Panc1 (cell line): ENCODE data around the gene ABHD17A. TPM values are rescaled to one million over a fixed set of nuclear protein-coding genes. Genes with fewer than 3 reads are reported as not detected.

ENCODE experiments used
- ATAC-seq: fragments of 200-7000 bp; cut with Tn5 transposase; 2 replicates; pipeline ENCODE4 v1.9.1; 2020; ENCODE audit warnings: mild to moderate bottlenecking, moderate library complexity
- BruUV-seq: library from RNA; stranded (reverse); fragments of 400-500 nt; replicated peaks from 2 replicates; lab custom pipeline; 2021; lab: Mats Ljungman, UMichigan
- CTCF ChIA-PET: fragments of 300-600 bp; sonication (Branson Sonifier 250); formaldehyde crosslinking; loops from one replicate; lab custom pipeline; 2022; ENCODE audit warnings: antibody characterized with exemption; lab: Charles Lee
- POLR2A ChIA-PET: fragments of 300-600 bp; sonication (Branson Sonifier 250); formaldehyde crosslinking; loops from one replicate; lab custom pipeline; 2022; ENCODE audit warnings: antibody characterized with exemption; lab: Charles Lee
- DNase-seq: peaks from one replicate; pipeline ENCODE4 v3.0.0-alpha.2; 2010; ENCODE audit warnings: low read depth, low spot score
- H3K27ac ChIP-seq: 2 replicates; pipeline ENCODE4 v1.5.1; 2011; ENCODE audit warnings: mild to moderate bottlenecking, low read length, inconsistent platforms
- H3K27me3 ChIP-seq: fragments of 200-500 bp; sonication (Bioruptor generic); 2 replicates; pipeline ENCODE4 v1.6.0; 2014; ENCODE audit warnings: low read length, inconsistent platforms; ENCODE audit not compliant: control insufficient read depth, insufficient read depth
- H3K36me3 ChIP-seq: fragments of 200-500 bp; sonication (Bioruptor generic); 2 replicates; pipeline ENCODE4 v1.5.1; 2014; ENCODE audit warnings: inconsistent platforms, mild to moderate bottlenecking, low read length, moderate library complexity; ENCODE audit not compliant: control insufficient read depth, insufficient read depth
- H3K4me1 ChIP-seq: 2 replicates; pipeline ENCODE4 v1.5.1; 2011; ENCODE audit warnings: inconsistent platforms, mild to moderate bottlenecking, low read length, moderate library complexity; ENCODE audit not compliant: control insufficient read depth, insufficient read depth
- H3K4me3 ChIP-seq, 2 experiments: 2 replicates each; pipeline ENCODE4 v1.5.1; 2011 to 2012; ENCODE audit warnings: low read depth in 2 of 2, low read length in 2 of 2, mild to moderate bottlenecking in 2 of 2, inconsistent platforms in 1 of 2, moderate library complexity in 1 of 2
- H3K9me3 ChIP-seq: fragments of 200-500 bp; sonication (Bioruptor generic); 2 replicates; pipeline ENCODE4 v1.5.1; 2014; ENCODE audit warnings: low read depth, mild to moderate bottlenecking, inconsistent platforms, low read length, moderate library complexity; ENCODE audit not compliant: control insufficient read depth, insufficient read depth
- POLR2AphosphoS5 ChIP-seq: IDR thresholded peaks from 2 replicates; pipeline ENCODE4 v1.6.1; 2012; ENCODE audit warnings: mild to moderate bottlenecking, low read depth, low read length, moderate library complexity
- SIN3A ChIP-seq: IDR thresholded peaks from 2 replicates; pipeline ENCODE4 v1.6.1; 2012; ENCODE audit warnings: low read depth, mild to moderate bottlenecking, low read length, moderate library complexity, borderline replicate concordance; ENCODE audit not compliant: insufficient read depth
- TCF7L2 ChIP-seq: IDR thresholded peaks from 2 replicates; pipeline ENCODE4 v1.6.1; 2011; ENCODE audit warnings: mild to moderate bottlenecking, low read depth, low read length, inconsistent platforms
- in situ Hi-C: cut with HindIII; loops from 2 replicates; pipeline ENCODE4 v1.10.0; 2016; ENCODE audit warnings: low sequenced_read_pairs, low pct_unique_long_range_greater_than_20kb
- intact Hi-C: fragments of 100-400 bp; cut with micrococcal nuclease; formaldehyde crosslinking; loops from one replicate; pipeline ENCODE4 v1.10.0; 2022; ENCODE audit not compliant: unreplicated experiment
- total RNA-seq: library from RNA; stranded (reverse); gene quantifications from one replicate; pipeline ENCODE4 v1.2.1, GENCODE V29; 2021; ENCODE audit not compliant: unreplicated experiment
- TF ChIP-seq, protein P1 (sequence below): fragments of 450-650 bp; IDR thresholded peaks from 2 replicates; pipeline ENCODE4 v1.5.1; 2017; ENCODE audit warnings: mild to moderate bottlenecking
- TF ChIP-seq, protein P2 (sequence below), 2 experiments: IDR thresholded peaks; 2 replicates each; pipeline ENCODE4 v1.6.1; 2011 to 2012; ENCODE audit warnings: low read depth in 2 of 2, control low read depth in 1 of 2, low read length in 1 of 2, mild to moderate bottlenecking in 1 of 2, moderate library complexity in 1 of 2; ENCODE audit not compliant: insufficient read depth in 1 of 2

Gene ABHD17A
- total RNA-seq, 1 experiment from 2014 or later, result 57.1 TPM

DNA sequence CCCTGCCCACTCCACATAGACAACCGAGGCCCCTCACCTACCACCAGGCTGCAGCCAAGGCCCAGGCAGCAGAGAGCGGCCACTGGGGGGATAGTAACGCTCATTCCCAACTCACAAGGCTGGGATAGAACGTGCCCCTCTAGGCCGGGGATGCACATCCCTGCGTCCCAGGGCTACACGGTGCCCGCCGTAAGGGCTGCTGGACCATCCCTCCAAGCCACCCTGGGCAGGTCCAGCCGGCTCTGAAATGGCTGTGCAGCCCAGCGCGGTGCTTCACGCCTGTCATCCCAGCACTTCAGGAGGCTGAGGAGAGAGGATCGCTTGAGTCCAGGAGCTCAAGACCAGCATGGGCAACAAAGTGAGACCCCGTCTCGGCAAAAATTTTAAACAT lies 40.2 kb downstream of the ABHD17A start:
- POLR2A ChIA-PET, result no interaction called here
- H3K4me1 ChIP-seq, result peaks cover 47% of the 10 kb centered on the region
- H3K36me3 ChIP-seq, result peaks cover 6% of the 10 kb centered on the region; the same call in 1 of the 2 replicates
- TF ChIP-seq SIN3A (no peak), TCF7L2 (no peak), POLR2AphosphoS5 (no peak)
- TF ChIP-seq, protein P1, sequence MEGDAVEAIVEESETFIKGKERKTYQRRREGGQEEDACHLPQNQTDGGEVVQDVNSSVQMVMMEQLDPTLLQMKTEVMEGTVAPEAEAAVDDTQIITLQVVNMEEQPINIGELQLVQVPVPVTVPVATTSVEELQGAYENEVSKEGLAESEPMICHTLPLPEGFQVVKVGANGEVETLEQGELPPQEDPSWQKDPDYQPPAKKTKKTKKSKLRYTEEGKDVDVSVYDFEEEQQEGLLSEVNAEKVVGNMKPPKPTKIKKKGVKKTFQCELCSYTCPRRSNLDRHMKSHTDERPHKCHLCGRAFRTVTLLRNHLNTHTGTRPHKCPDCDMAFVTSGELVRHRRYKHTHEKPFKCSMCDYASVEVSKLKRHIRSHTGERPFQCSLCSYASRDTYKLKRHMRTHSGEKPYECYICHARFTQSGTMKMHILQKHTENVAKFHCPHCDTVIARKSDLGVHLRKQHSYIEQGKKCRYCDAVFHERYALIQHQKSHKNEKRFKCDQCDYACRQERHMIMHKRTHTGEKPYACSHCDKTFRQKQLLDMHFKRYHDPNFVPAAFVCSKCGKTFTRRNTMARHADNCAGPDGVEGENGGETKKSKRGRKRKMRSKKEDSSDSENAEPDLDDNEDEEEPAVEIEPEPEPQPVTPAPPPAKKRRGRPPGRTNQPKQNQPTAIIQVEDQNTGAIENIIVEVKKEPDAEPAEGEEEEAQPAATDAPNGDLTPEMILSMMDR, result no peak
- TF ChIP-seq, protein P2, sequence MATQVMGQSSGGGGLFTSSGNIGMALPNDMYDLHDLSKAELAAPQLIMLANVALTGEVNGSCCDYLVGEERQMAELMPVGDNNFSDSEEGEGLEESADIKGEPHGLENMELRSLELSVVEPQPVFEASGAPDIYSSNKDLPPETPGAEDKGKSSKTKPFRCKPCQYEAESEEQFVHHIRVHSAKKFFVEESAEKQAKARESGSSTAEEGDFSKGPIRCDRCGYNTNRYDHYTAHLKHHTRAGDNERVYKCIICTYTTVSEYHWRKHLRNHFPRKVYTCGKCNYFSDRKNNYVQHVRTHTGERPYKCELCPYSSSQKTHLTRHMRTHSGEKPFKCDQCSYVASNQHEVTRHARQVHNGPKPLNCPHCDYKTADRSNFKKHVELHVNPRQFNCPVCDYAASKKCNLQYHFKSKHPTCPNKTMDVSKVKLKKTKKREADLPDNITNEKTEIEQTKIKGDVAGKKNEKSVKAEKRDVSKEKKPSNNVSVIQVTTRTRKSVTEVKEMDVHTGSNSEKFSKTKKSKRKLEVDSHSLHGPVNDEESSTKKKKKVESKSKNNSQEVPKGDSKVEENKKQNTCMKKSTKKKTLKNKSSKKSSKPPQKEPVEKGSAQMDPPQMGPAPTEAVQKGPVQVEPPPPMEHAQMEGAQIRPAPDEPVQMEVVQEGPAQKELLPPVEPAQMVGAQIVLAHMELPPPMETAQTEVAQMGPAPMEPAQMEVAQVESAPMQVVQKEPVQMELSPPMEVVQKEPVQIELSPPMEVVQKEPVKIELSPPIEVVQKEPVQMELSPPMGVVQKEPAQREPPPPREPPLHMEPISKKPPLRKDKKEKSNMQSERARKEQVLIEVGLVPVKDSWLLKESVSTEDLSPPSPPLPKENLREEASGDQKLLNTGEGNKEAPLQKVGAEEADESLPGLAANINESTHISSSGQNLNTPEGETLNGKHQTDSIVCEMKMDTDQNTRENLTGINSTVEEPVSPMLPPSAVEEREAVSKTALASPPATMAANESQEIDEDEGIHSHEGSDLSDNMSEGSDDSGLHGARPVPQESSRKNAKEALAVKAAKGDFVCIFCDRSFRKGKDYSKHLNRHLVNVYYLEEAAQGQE (IDR thresholded peaks at IDR 0.05; ENCODE audit: insufficient read depth in 1 of 2, low read depth in 2 of 2, low read length in 1 of 2), result no peak
- CTCF ChIA-PET, result no interaction called here
- no peak overlapping the region for H3K27ac ChIP-seq
- ATAC-seq (no peak), DNase-seq (no peak)
- no peaks in the 10 kb centered on the region for H3K9me3 ChIP-seq
- intact Hi-C loops (no loop called here), in situ Hi-C loops (no loop called here)
- H3K27me3 ChIP-seq, result no peaks in the 10 kb centered on the region
- H3K4me3 ChIP-seq, result no peak overlapping the region
- BruUV-seq, result no TSS peak

DNA sequence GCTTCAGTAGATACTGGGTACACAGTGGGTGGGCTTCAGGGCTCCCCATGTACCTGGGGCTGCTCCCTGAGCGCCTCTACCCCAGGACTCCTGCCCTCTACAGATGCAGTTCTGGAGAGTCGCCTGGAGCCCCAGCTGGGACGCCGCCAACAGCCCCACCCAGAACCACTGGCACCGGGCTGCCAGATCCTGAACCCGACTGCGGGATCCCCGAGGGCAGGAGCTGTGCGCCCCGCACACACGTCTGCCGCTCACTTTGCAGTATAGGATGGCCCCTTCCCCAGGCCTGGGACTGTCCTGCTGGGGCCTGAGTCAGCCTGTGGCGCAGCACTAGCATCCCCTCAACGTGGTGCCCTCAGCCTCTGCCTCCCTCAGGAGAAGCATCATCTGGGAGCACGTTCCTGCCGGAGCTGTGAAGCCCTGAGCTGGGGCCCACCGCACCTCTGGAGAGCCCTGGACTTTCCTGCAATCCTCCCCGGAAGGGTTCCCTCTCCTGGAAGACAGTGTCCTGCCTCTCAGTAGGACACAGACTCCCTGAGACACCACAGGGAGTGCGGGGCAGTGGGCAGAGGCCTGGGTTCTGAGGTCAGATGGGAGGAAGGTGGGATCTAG lies 40.7 kb downstream of the ABHD17A start:
- intact Hi-C loops, result no loop called here
- no peak for ATAC-seq
- TF ChIP-seq SIN3A (no peak), POLR2AphosphoS5 (no peak)
- TF ChIP-seq, protein P1, result no peak
- TF ChIP-seq, protein P2 (IDR thresholded peaks at IDR 0.05; ENCODE audit: insufficient read depth in 1 of 2, low read depth in 2 of 2, low read length in 1 of 2), result no peak
- DNase-seq, result no peak
- Histone ChIP-seq H3K36me3 (peaks cover 6% of the 10 kb centered on the region; the same call in 1 of the 2 replicates), H3K27ac (no peak overlapping the region), H3K27me3 (no peaks in the 10 kb centered on the region), H3K4me1 (peaks cover 50% of the 10 kb centered on the region), H3K4me3 (no peak overlapping the region), H3K9me3 (no peaks in the 10 kb centered on the region)
- in situ Hi-C loops, result no loop called here
- ChIA-PET CTCF (no interaction called here), POLR2A (no interaction called here)
- no TSS peak for BruUV-seq
